ENCODE measurements around the gene ADGRL3.
"Not testable (repeated sequence)": the region's sequence is repeated elsewhere in the genome, so short reads cannot be mapped to it uniquely, and the experiment has no call there.

The ADGRL3 gene

GRCh38 chr4:61590881-61591280 is 390.8 kb downstream of the ADGRL3 start:
- Histone ChIP-seq H3K9me3 (ENCODE audit: control insufficient read depth, low read length) (no peaks in the 10 kb centered on the region), H3K9ac (ENCODE audit: low read length) (no peak overlapping the region), H3K4me3 (ENCODE audit: low read length) (no peak overlapping the region), H3K36me3 (ENCODE audit: control insufficient read depth, insufficient read depth, low read length) (no peaks in the 10 kb centered on the region), H3K4me1 (ENCODE audit: control insufficient read depth, insufficient read depth, low read length) (no peaks in the 10 kb centered on the region), H3K27me3 (ENCODE audit: control insufficient read depth, insufficient read depth, low read length) (no peaks in the 10 kb centered on the region)

GRCh38 chr4:61596606-61597340 is 396.6 kb downstream of the ADGRL3 start:
- H3K9ac ChIP-seq (ENCODE audit: low read length), result no peak overlapping the region
- H3K36me3 ChIP-seq (ENCODE audit: control insufficient read depth, insufficient read depth, low read length), result no peaks in the 10 kb centered on the region
- H3K9me3 ChIP-seq (ENCODE audit: control insufficient read depth, low read length), result no peaks in the 10 kb centered on the region
- no peaks in the 10 kb centered on the region for H3K4me1 ChIP-seq (ENCODE audit: control insufficient read depth, insufficient read depth, low read length)
- no peak overlapping the region for H3K4me3 ChIP-seq (ENCODE audit: low read length)
- no peaks in the 10 kb centered on the region for H3K27me3 ChIP-seq (ENCODE audit: control insufficient read depth, insufficient read depth, low read length)

DNA sequence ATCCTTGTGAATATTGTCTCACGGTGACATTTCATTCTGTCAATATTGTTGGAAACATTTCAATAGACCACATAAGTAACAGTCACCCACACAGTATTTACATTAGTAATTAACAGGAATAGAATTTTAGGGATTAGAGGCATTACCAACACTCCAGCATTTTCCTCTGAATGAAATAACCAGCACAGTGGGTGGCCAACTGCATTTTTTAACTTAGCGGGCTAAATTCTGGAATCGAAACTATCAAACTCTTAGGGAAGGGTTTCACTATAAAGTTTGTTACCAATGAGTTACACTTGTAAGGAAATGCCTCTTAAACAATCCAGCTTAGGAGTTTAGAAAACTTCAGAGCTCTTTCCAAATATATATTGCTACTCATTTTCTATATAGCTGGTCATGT is 403.0 kb downstream of the ADGRL3 start:
- Histone ChIP-seq H3K4me1 (ENCODE audit: control insufficient read depth, insufficient read depth, low read length) (no peaks in the 10 kb centered on the region), H3K36me3 (ENCODE audit: control insufficient read depth, insufficient read depth, low read length) (no peaks in the 10 kb centered on the region), H3K9me3 (ENCODE audit: control insufficient read depth, low read length) (peaks cover 3% of the 10 kb centered on the region), H3K9ac (ENCODE audit: low read length) (no peak overlapping the region), H3K4me3 (ENCODE audit: low read length) (no peak overlapping the region), H3K27me3 (ENCODE audit: control insufficient read depth, insufficient read depth, low read length) (no peaks in the 10 kb centered on the region)

- H3K4me3 ChIP-seq (ENCODE audit: low read length), result no peak overlapping the region
- H3K9me3 ChIP-seq (ENCODE audit: control insufficient read depth, low read length), result peaks cover 3% of the 10 kb centered on the region
- H3K36me3 ChIP-seq (ENCODE audit: control insufficient read depth, insufficient read depth, low read length), result no peaks in the 10 kb centered on the region
- no peaks in the 10 kb centered on the region for H3K27me3 ChIP-seq (ENCODE audit: control insufficient read depth, insufficient read depth, low read length)
- H3K9ac ChIP-seq (ENCODE audit: low read length), result no peak overlapping the region
- H3K4me1 ChIP-seq (ENCODE audit: control insufficient read depth, insufficient read depth, low read length), result no peaks in the 10 kb centered on the region
These were observed 403.9 kb downstream of the ADGRL3 start for GRCh38 chr4:61604054-61604453.

DNA sequence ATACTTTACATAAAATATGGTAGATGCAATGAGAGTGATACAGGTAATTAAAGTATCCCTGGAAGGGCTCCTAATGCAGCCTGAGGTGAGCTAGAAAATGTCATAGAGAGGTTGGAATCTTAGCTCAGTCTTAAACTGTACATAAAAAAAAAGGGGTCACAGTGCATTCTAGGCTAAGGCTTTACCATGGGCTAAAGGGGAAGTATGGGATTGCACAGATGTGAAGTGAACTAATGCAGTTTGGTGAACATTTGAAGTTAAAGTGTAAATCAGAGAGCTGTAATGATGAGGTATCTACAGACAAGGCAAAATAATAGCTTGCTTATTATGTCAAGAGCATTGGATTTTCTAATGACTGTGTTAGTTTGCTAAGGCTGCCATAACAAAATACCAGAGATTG is 405.9 kb downstream of the ADGRL3 start:
- Histone ChIP-seq H3K27me3 (ENCODE audit: control insufficient read depth, insufficient read depth, low read length) (no peaks in the 10 kb centered on the region), H3K4me1 (ENCODE audit: control insufficient read depth, insufficient read depth, low read length) (no peaks in the 10 kb centered on the region), H3K9me3 (ENCODE audit: control insufficient read depth, low read length) (peaks cover 3% of the 10 kb centered on the region), H3K9ac (ENCODE audit: low read length) (no peak overlapping the region), H3K36me3 (ENCODE audit: control insufficient read depth, insufficient read depth, low read length) (no peaks in the 10 kb centered on the region), H3K4me3 (ENCODE audit: low read length) (no peak overlapping the region)

- Histone ChIP-seq H3K9me3 (ENCODE audit: control insufficient read depth, low read length) (no peaks in the 10 kb centered on the region), H3K9ac (ENCODE audit: low read length) (no peak overlapping the region), H3K4me1 (ENCODE audit: control insufficient read depth, insufficient read depth, low read length) (no peaks in the 10 kb centered on the region), H3K36me3 (ENCODE audit: control insufficient read depth, insufficient read depth, low read length) (no peaks in the 10 kb centered on the region), H3K4me3 (ENCODE audit: low read length) (no peak overlapping the region), H3K27me3 (ENCODE audit: control insufficient read depth, insufficient read depth, low read length) (no peaks in the 10 kb centered on the region)
These were observed 414.1 kb downstream of the ADGRL3 start for GRCh38 chr4:61614231-61614630.

GRCh38 chr4:61619528-61619927 is 419.4 kb downstream of the ADGRL3 start:
- no peak overlapping the region for H3K9ac ChIP-seq (ENCODE audit: low read length)
- no peak overlapping the region for H3K4me3 ChIP-seq (ENCODE audit: low read length)
- H3K36me3 ChIP-seq (ENCODE audit: control insufficient read depth, insufficient read depth, low read length), result no peaks in the 10 kb centered on the region
- no peaks in the 10 kb centered on the region for H3K9me3 ChIP-seq (ENCODE audit: control insufficient read depth, low read length)
- H3K4me1 ChIP-seq (ENCODE audit: control insufficient read depth, insufficient read depth, low read length), result no peaks in the 10 kb centered on the region
- no peaks in the 10 kb centered on the region for H3K27me3 ChIP-seq (ENCODE audit: control insufficient read depth, insufficient read depth, low read length)

- Histone ChIP-seq H3K36me3 (ENCODE audit: control insufficient read depth, insufficient read depth, low read length) (no peaks in the 10 kb centered on the region), H3K4me3 (ENCODE audit: low read length) (no peak overlapping the region), H3K9ac (ENCODE audit: low read length) (no peak overlapping the region), H3K4me1 (ENCODE audit: control insufficient read depth, insufficient read depth, low read length) (peaks cover 8% of the 10 kb centered on the region), H3K27me3 (ENCODE audit: control insufficient read depth, insufficient read depth, low read length) (no peaks in the 10 kb centered on the region), H3K9me3 (ENCODE audit: control insufficient read depth, low read length) (no peaks in the 10 kb centered on the region)
These were observed 428.2 kb downstream of the ADGRL3 start for GRCh38 chr4:61628282-61628681.

DNA sequence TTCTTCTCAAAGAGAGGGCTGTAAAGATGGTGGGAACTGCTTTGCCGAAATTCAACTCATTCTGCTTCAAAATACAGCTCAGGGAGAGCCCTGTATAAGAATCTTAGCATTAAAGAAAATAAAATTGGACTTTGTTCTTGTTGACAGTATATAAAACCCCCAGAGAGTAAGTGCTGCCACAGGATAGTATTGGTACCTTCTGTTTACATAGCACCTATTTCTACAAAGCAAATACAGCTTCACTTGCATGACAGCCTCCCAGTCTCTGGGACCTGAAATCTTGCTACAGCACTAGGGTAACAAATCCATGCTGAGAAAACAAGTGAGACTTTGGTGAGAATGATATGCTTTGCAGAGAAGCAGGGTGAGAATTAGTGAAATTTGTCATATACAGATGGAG is 428.6 kb downstream of the ADGRL3 start:
- no peaks in the 10 kb centered on the region for H3K9me3 ChIP-seq (ENCODE audit: control insufficient read depth, low read length)
- no peak overlapping the region for H3K4me3 ChIP-seq (ENCODE audit: low read length)
- H3K9ac ChIP-seq (ENCODE audit: low read length), result no peak overlapping the region
- peaks cover 8% of the 10 kb centered on the region for H3K4me1 ChIP-seq (ENCODE audit: control insufficient read depth, insufficient read depth, low read length)
- no peaks in the 10 kb centered on the region for H3K36me3 ChIP-seq (ENCODE audit: control insufficient read depth, insufficient read depth, low read length)
- no peaks in the 10 kb centered on the region for H3K27me3 ChIP-seq (ENCODE audit: control insufficient read depth, insufficient read depth, low read length)

GRCh38 chr4:61630548-61630947 is 430.4 kb downstream of the ADGRL3 start:
- H3K36me3 ChIP-seq (ENCODE audit: control insufficient read depth, insufficient read depth, low read length), result no peaks in the 10 kb centered on the region
- H3K4me3 ChIP-seq (ENCODE audit: low read length), result no peak overlapping the region
- no peaks in the 10 kb centered on the region for H3K9me3 ChIP-seq (ENCODE audit: control insufficient read depth, low read length)
- no peaks in the 10 kb centered on the region for H3K27me3 ChIP-seq (ENCODE audit: control insufficient read depth, insufficient read depth, low read length)
- H3K9ac ChIP-seq (ENCODE audit: low read length), result no peak overlapping the region
- peaks cover 3% of the 10 kb centered on the region for H3K4me1 ChIP-seq (ENCODE audit: control insufficient read depth, insufficient read depth, low read length)

DNA sequence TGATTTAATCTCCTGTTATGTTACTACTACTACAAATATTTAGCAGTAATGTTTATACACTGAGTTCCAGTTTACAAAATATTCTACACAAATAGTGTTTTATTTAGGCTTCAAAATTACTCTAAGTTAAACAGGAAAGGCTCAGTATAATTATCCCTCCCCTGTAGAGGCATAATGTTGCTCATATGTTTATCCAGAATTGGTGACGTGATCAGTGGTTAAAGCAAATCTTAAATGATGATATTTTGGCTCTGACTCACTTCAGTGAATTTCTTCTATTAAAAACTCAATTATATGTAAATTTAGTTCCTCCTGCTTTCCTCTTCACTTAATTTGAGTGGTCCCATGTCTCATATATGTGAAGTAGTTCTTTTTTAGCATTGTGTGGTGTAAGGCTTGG is 438.5 kb downstream of the ADGRL3 start:
- Histone ChIP-seq H3K4me3 (ENCODE audit: low read length) (no peak overlapping the region), H3K9ac (ENCODE audit: low read length) (no peak overlapping the region), H3K9me3 (ENCODE audit: control insufficient read depth, low read length) (no peaks in the 10 kb centered on the region), H3K36me3 (ENCODE audit: control insufficient read depth, insufficient read depth, low read length) (no peaks in the 10 kb centered on the region), H3K4me1 (ENCODE audit: control insufficient read depth, insufficient read depth, low read length) (no peaks in the 10 kb centered on the region), H3K27me3 (ENCODE audit: control insufficient read depth, insufficient read depth, low read length) (no peaks in the 10 kb centered on the region)

DNA sequence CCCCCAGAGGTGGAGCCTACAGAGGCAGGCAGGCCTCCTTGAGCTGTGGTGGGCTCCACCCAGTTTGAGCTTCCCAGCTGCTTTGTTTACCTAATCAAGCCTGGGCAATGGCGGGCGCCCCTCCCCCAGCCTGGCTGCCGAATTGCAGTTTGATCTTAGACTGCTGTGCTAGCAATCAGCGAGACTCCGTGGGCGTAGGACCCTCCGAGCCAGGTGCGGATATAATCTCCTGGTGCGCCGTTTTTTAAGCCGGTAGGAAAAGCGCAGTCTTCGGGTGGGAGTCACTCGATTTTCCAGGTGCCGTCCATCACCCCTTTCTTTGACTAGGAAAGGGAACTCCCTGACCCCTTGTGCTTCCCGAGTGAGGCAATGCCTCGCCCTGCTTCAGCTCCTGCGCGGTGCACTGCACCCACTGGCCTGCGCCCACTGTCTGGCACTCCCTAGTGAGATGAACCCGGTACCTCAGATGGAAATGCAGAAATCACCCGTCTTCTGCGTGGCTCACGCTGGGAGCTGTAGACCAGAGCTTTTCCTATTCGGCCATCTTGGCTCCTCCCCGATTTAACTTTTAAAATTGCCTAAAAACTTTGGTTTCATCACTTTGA is 446.7 kb downstream of the ADGRL3 start:
- not testable (repeated sequence) for H3K4me3 ChIP-seq (ENCODE audit: low read length); H3K9me3 ChIP-seq (ENCODE audit: control insufficient read depth, low read length); H3K4me1 ChIP-seq (ENCODE audit: control insufficient read depth, insufficient read depth, low read length); H3K27me3 ChIP-seq (ENCODE audit: control insufficient read depth, insufficient read depth, low read length); H3K9ac ChIP-seq (ENCODE audit: low read length); H3K36me3 ChIP-seq (ENCODE audit: control insufficient read depth, insufficient read depth, low read length)

Measured in mucosa of stomach (tissue), 1 donor.